H9 (cell line): ENCODE measurements around the gene SCN5A. TPM values are rescaled to one million over a fixed set of nuclear protein-coding genes. Genes with fewer than 3 reads are reported as not detected.

Experiments used
- DNase-seq: peaks from one replicate; pipeline ENCODE4 v3.0.0-alpha.2; 2017
- H2AFZ ChIP-seq: one replicate; pipeline ENCODE4 v1.6.1; 2013; ENCODE audit warnings: mild to moderate bottlenecking, low read length, control low read depth, moderate library complexity
- H2AK5ac ChIP-seq: 2 replicates; pipeline ENCODE4 v1.6.1; 2013; ENCODE audit warnings: low read length, control low read depth, mixed read lengths; ENCODE audit not compliant: insufficient read length
- H2BK120ac ChIP-seq: one replicate; pipeline ENCODE4 v1.6.1; 2013; ENCODE audit warnings: low read depth, mild to moderate bottlenecking, low read length, control low read depth, inconsistent platforms; ENCODE audit not compliant: poor library complexity, severe bottlenecking
- H2BK12ac ChIP-seq: 2 replicates; pipeline ENCODE4 v1.6.1; 2013; ENCODE audit warnings: low read length, control low read depth, mixed read lengths, low read depth; ENCODE audit not compliant: insufficient read length
- H2BK15ac ChIP-seq: 2 replicates; pipeline ENCODE4 v1.6.1; 2013; ENCODE audit warnings: low read depth, low read length, control low read depth
- H2BK20ac ChIP-seq: one replicate; pipeline ENCODE4 v1.6.1; 2013; ENCODE audit warnings: low read depth, mild to moderate bottlenecking, low read length, control low read depth, inconsistent platforms; ENCODE audit not compliant: poor library complexity, severe bottlenecking
- H2BK5ac ChIP-seq: 2 replicates; pipeline ENCODE4 v1.6.1; 2013; ENCODE audit warnings: low read length, control low read depth, mixed read lengths; ENCODE audit not compliant: insufficient read length
- H3K14ac ChIP-seq: 2 replicates; pipeline ENCODE4 v1.6.1; 2013; ENCODE audit warnings: low read length, control low read depth; ENCODE audit not compliant: insufficient read depth
- H3K18ac ChIP-seq: 2 replicates; pipeline ENCODE4 v1.6.1; 2013; ENCODE audit warnings: low read depth, mild to moderate bottlenecking, mixed read lengths, low read length, control low read depth; ENCODE audit not compliant: insufficient read length
- H3K23ac ChIP-seq: 2 replicates; pipeline ENCODE4 v1.6.1; 2013; ENCODE audit warnings: low read length, control low read depth, mixed read lengths, low read depth; ENCODE audit not compliant: insufficient read length
- H3K23me2 ChIP-seq: 2 replicates; pipeline ENCODE4 v1.6.1; 2013; ENCODE audit warnings: low read depth, mild to moderate bottlenecking, mixed read lengths, low read length, control low read depth; ENCODE audit not compliant: insufficient read length, poor library complexity, severe bottlenecking
- H3K27ac ChIP-seq: 2 replicates; pipeline ENCODE4 v1.5.1; 2013; ENCODE audit warnings: low read length, control low read depth, mixed read lengths, low read depth; ENCODE audit not compliant: insufficient read length
- H3K27me3 ChIP-seq: 2 replicates; pipeline ENCODE4 v1.6.1; 2013; ENCODE audit warnings: low read length, control low read depth, inconsistent platforms; ENCODE audit not compliant: insufficient read depth
- H3K4ac ChIP-seq: 2 replicates; pipeline ENCODE4 v1.6.1; 2013; ENCODE audit warnings: low read depth, mild to moderate bottlenecking, control low read depth, inconsistent platforms, low read length, moderate library complexity
- H3K4me1 ChIP-seq: 2 replicates; pipeline ENCODE4 v1.6.1; 2013; ENCODE audit warnings: low read length, control low read depth, inconsistent platforms; ENCODE audit not compliant: insufficient read depth
- H3K4me2 ChIP-seq: 2 replicates; pipeline ENCODE4 v1.6.1; 2013; ENCODE audit warnings: low read length, control low read depth, mixed read lengths; ENCODE audit not compliant: insufficient read length, insufficient read depth
- H3K56ac ChIP-seq: 2 replicates; pipeline ENCODE4 v1.6.1; 2013; ENCODE audit warnings: low read depth, mild to moderate bottlenecking, mixed read lengths, low read length, control low read depth; ENCODE audit not compliant: insufficient read length
- H3K79me1 ChIP-seq: 2 replicates; pipeline ENCODE4 v1.6.1; 2013; ENCODE audit warnings: low read depth, mild to moderate bottlenecking, moderate library complexity, low read length, control low read depth, inconsistent platforms; ENCODE audit not compliant: insufficient read depth, poor library complexity, severe bottlenecking
- H3K79me2 ChIP-seq: 2 replicates; pipeline ENCODE4 v1.6.1; 2013; ENCODE audit warnings: low read length, control low read depth, inconsistent platforms; ENCODE audit not compliant: insufficient read depth
- H3K9ac ChIP-seq: 2 replicates; pipeline ENCODE4 v1.6.1; 2013; ENCODE audit warnings: low read length, control low read depth, mixed read lengths; ENCODE audit not compliant: insufficient read length; ENCODE audit errors: extremely low read depth
- H3K9me3 ChIP-seq: one replicate; pipeline ENCODE4 v1.6.1; 2013; ENCODE audit warnings: low read depth, low read length, inconsistent platforms; ENCODE audit not compliant: control insufficient read depth
- H3T11ph ChIP-seq: one replicate; pipeline ENCODE4 v1.6.1; 2013; ENCODE audit warnings: mild to moderate bottlenecking, low read length, control low read depth, inconsistent platforms
- H4K20me1 ChIP-seq: one replicate; pipeline ENCODE4 v1.6.1; 2013; ENCODE audit not compliant: control insufficient read depth, insufficient read length, insufficient read depth
- H4K5ac ChIP-seq: 2 replicates; pipeline ENCODE4 v1.6.1; 2013; ENCODE audit warnings: low read depth, mild to moderate bottlenecking, mixed read lengths, low read length, control low read depth; ENCODE audit not compliant: insufficient read length
- H4K8ac ChIP-seq: replicated peaks from 2 replicates; pipeline ENCODE4 v1.6.1; 2013; ENCODE audit warnings: low read length, control low read depth, mixed read lengths, low read depth; ENCODE audit not compliant: insufficient read length
- H4K91ac ChIP-seq: 2 replicates; pipeline ENCODE4 v1.6.1; 2013; ENCODE audit warnings: low read depth, mild to moderate bottlenecking, moderate library complexity, mixed read lengths, low read length, control low read depth; ENCODE audit not compliant: insufficient read length
- H3K27ac Mint-ChIP-seq, 3 experiments: 2 replicates in 2 of 3; 3 replicates in 1 of 3; pipeline ENCODE4 v1.8.0; 2020 to 2021; ENCODE audit warnings: mixed read lengths in 3 of 3, mild to moderate bottlenecking in 1 of 3, moderate library complexity in 1 of 3
- H3K27me3 Mint-ChIP-seq: 2 replicates; pipeline ENCODE4 v1.8.0; 2021; ENCODE audit warnings: low read depth, mild to moderate bottlenecking, moderate library complexity, mixed read lengths
- H3K36me3 Mint-ChIP-seq, 3 experiments: 2 replicates in 2 of 3; 3 replicates in 1 of 3; pipeline ENCODE4 v1.8.0; 2020 to 2021; ENCODE audit warnings: low read depth in 3 of 3, mixed read lengths in 3 of 3; ENCODE audit not compliant: insufficient read depth in 1 of 3
- H3K4me1 Mint-ChIP-seq, 2 experiments: 2 replicates each; pipeline ENCODE4 v1.8.0; 2020; ENCODE audit warnings: mixed read lengths in 2 of 2
- H3K4me3 Mint-ChIP-seq, 2 experiments: 2 replicates in 1 of 2; 3 replicates in 1 of 2; pipeline ENCODE4 v1.8.0; 2020 to 2021; ENCODE audit warnings: mild to moderate bottlenecking in 2 of 2, mixed read lengths in 2 of 2, moderate library complexity in 1 of 2
- H3K9me3 Mint-ChIP-seq, 2 experiments: 2 replicates in 1 of 2; 3 replicates in 1 of 2; pipeline ENCODE4 v1.8.0; 2020; ENCODE audit warnings: mild to moderate bottlenecking in 2 of 2, mixed read lengths in 2 of 2, moderate library complexity in 1 of 2
- CTCF ChIP-seq: fragments of 200-600 bp; sonication (generic); conservative IDR thresholded peaks from 3 replicates; pipeline ENCODE4 v1.8.0; 2021; ENCODE audit warnings: antibody characterized with exemption, mild to moderate bottlenecking
- WGBS: extraction: QIAGEN DNeasy Blood & Tissue Kit; methylation state at CpG from one replicate; pipeline ENCODE4 v1.1.7; 2013; ENCODE audit warnings: missing lambda C conversion rate, low lambda C conversion rate, mixed read lengths; ENCODE audit not compliant: insufficient read length; ENCODE audit errors: extremely low coverage; 5-methylcytosine and 5-hydroxymethylcytosine counted together
- total RNA-seq: library from RNA; stranded (reverse); gene quantifications from 2 replicates; pipeline ENCODE4 v1.2.1, GENCODE V29; 2021

SCN5A gene
- total RNA-seq, 1 experiment from 2014 or later = 6.5 TPM

GRCh38 chr3:38614651-38615352 lies 34.7 kb downstream of the SCN5A start:
- no peak overlapping the region for H3K56ac ChIP-seq
- H3K79me1 ChIP-seq = no peaks in the 10 kb centered on the region
- no peak overlapping the region for H2AFZ ChIP-seq
- Mint-ChIP-seq H3K4me1 (peaks cover 14 to 18% of the 10 kb centered on the region in 2 experiments), H3K36me3 (no peaks in the 10 kb centered on the region; a peak in 1 of 7 replicates), H3K27ac (peak overlapping the region in 1 of 3 experiments; percentile 93; a peak in 1 of 7 replicates), H3K27me3 (peaks cover 9% of the 10 kb centered on the region), H3K4me3 (no peak overlapping the region), H3K9me3 (no peaks in the 10 kb centered on the region)
- DNase-seq = no peak
- H4K91ac ChIP-seq = no peak overlapping the region
- H2BK20ac ChIP-seq = no peak overlapping the region
- no peaks in the 10 kb centered on the region for H3K27me3 ChIP-seq
- no peak overlapping the region for H3K4me2 ChIP-seq
- no peak overlapping the region for H3T11ph ChIP-seq
- H4K20me1 ChIP-seq = no peaks in the 10 kb centered on the region
- no peak overlapping the region for H2BK15ac ChIP-seq
- no peak for TF ChIP-seq CTCF
- no peaks in the 10 kb centered on the region for H3K9me3 ChIP-seq
- H3K4me1 ChIP-seq = no peaks in the 10 kb centered on the region
- no peak overlapping the region for H3K27ac ChIP-seq
- no peak overlapping the region for H2BK5ac ChIP-seq
- H2BK120ac ChIP-seq = no peak overlapping the region
- H3K23ac ChIP-seq = no peak overlapping the region
- H4K8ac ChIP-seq = no peak overlapping the region
- no peak overlapping the region for H2AK5ac ChIP-seq
- H3K9ac ChIP-seq = no peak overlapping the region
- no peak overlapping the region for H3K14ac ChIP-seq
- H3K18ac ChIP-seq = no peak overlapping the region
- H4K5ac ChIP-seq = no peak overlapping the region
- H3K4ac ChIP-seq = no peak overlapping the region
- WGBS = no CpG with 5 or more reads among the region's 9 CpGs
- H3K23me2 ChIP-seq = no peaks in the 10 kb centered on the region
- H3K79me2 ChIP-seq = no peaks in the 10 kb centered on the region
- H2BK12ac ChIP-seq = no peak overlapping the region
